Uterus (tissue), 2 donors: Measurements from ENCODE around the gene TFF3.

Experiments
- POLR2A ChIP-seq, 2 donors: fragments of 450-650 bp; IDR thresholded peaks; one replicate each; pipeline ENCODE4 v1.6.1; 2016; ENCODE audit warnings: antibody characterized with exemption in 2 of 2, mild to moderate bottlenecking in 1 of 2, moderate library complexity in 1 of 2
- TF ChIP-seq, protein P1 (sequence below), 4 experiments: fragments of 200-600 bp in 2 of 4; fragments of 450-650 bp in 2 of 4; sonication (generic) in 2 of 4; IDR thresholded peaks; one replicate each; pipeline ENCODE4 v1.5.1; 2016 to 2019; ENCODE audit warnings: antibody characterized with exemption in 4 of 4, mild to moderate bottlenecking in 2 of 4, moderate library complexity in 1 of 4

- TF ChIP-seq POLR2A (IDR thresholded peaks at IDR 0.05): no peak
- TF ChIP-seq, protein P1, sequence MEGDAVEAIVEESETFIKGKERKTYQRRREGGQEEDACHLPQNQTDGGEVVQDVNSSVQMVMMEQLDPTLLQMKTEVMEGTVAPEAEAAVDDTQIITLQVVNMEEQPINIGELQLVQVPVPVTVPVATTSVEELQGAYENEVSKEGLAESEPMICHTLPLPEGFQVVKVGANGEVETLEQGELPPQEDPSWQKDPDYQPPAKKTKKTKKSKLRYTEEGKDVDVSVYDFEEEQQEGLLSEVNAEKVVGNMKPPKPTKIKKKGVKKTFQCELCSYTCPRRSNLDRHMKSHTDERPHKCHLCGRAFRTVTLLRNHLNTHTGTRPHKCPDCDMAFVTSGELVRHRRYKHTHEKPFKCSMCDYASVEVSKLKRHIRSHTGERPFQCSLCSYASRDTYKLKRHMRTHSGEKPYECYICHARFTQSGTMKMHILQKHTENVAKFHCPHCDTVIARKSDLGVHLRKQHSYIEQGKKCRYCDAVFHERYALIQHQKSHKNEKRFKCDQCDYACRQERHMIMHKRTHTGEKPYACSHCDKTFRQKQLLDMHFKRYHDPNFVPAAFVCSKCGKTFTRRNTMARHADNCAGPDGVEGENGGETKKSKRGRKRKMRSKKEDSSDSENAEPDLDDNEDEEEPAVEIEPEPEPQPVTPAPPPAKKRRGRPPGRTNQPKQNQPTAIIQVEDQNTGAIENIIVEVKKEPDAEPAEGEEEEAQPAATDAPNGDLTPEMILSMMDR (IDR thresholded peaks at IDR 0.05): no peak
Observed at GRCh38 chr21:42357307-42357706, 42.1 kb upstream of the TFF3 start.
